GM18499 (cell line): ENCODE results near the gene CYP21A2.
"Not testable (repeated sequence)": the region's sequence is repeated elsewhere in the genome, so short reads cannot be mapped to it uniquely, and the experiment has no call there.

Source experiments
- ATAC-seq: cut with Tn5 transposase; IDR thresholded peaks from one replicate; pipeline ENCODE4 v1.9.1; 2021; ENCODE audit warnings: moderate number of reproducible peaks; ENCODE audit not compliant: insufficient read depth, unreplicated experiment

CYP21A2 gene

DNA sequence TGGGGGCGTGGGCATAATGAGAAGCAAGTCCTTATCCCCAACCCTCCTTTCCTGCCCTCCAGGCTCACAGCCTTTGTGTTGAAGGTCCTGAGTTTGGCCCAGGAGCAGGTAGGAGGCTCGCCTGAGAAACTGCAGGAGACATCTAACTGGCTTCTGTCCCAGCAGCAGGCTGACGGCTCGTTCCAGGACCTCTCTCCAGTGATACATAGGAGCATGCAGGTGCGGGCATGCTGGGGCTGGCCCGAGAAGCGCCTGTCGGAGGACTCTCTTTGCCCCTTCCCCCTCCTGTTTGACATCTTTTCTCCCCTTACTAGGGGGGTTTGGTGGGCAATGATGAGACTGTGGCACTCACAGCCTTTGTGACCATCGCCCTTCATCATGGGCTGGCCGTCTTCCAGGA lies 9.6 kb upstream of the CYP21A2 start:
- not testable (repeated sequence) for ATAC-seq

DNA sequence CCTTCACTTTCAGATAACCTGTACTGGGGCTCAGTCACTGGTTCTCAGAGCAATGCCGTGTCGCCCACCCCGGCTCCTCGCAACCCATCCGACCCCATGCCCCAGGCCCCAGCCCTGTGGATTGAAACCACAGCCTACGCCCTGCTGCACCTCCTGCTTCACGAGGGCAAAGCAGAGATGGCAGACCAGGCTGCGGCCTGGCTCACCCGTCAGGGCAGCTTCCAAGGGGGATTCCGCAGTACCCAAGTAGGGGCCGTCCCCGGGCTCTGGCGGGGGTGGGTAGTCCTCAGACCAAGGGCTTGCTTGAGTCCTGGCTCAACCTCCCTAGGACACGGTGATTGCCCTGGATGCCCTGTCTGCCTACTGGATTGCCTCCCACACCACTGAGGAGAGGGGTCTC lies 8.7 kb upstream of the CYP21A2 start:
- ATAC-seq, result not testable (repeated sequence)

DNA sequence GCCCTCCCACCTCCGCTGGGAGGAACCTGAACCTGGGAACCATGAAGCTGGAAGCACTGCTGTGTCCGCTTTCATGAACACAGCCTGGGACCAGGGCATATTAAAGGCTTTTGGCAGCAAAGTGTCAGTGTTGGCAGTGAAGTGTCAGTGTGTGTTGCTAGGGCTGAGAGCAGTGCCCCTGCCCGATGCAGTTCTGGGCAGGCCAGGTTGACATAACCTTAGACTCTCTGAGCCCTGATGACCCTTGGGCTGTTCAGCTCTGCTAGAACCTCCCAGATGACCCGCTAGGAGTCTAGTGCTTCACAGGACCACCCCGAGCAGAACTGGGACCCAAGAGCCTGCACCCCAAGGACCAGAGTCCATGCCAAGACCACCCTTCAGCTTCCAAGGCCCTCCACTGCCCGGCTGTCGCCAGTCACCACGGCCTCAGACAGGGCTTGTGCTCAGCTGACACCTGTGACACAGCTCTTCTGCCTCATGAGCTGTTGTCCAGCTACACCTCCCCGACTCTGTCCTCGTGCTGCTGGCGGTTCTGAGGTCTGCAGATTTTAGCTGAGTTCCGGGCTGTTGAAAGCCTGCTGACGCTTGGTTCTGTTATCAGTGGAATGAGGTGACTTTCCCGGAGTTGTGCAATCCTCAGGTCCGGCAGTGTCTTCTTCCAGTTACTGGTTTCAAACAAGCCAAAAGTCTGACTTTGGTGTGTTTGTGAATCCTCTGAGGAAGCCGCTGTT lies 2.8 kb upstream of the CYP21A2 start:
- not testable (repeated sequence) for ATAC-seq

DNA sequence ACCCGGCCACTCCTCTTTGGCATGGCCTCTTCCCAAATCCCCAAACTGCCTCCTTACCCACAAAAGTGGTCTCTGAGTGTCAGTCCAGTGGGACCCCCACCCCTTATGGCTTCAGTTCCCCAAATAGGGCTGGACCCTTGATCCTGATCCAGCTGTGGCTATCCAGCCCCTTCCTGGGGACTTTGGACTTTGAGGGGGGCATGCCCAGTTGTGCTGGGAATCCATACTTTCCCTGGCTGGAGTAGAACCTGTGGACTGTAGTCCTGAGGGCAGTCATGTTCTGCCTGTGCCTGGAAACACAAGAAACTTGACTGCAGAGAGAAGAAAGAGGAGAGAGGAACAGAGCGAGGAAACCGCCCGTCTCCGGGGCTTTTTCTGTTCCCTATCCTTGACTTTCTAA lies 1.1 kb upstream of the CYP21A2 start:
- not testable (repeated sequence) for ATAC-seq

DNA sequence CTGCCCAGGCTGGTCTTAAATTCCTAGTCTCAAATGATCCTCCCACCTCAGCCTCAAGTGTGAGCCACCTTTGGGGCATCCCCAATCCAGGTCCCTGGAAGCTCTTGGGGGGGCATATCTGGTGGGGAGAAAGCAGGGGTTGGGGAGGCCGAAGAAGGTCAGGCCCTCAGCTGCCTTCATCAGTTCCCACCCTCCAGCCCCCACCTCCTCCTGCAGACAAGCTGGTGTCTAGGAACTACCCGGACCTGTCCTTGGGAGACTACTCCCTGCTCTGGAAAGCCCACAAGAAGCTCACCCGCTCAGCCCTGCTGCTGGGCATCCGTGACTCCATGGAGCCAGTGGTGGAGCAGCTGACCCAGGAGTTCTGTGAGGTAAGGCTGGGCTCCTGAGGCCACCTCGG lies 663 bp downstream of the CYP21A2 start:
- not testable (repeated sequence) for ATAC-seq

DNA sequence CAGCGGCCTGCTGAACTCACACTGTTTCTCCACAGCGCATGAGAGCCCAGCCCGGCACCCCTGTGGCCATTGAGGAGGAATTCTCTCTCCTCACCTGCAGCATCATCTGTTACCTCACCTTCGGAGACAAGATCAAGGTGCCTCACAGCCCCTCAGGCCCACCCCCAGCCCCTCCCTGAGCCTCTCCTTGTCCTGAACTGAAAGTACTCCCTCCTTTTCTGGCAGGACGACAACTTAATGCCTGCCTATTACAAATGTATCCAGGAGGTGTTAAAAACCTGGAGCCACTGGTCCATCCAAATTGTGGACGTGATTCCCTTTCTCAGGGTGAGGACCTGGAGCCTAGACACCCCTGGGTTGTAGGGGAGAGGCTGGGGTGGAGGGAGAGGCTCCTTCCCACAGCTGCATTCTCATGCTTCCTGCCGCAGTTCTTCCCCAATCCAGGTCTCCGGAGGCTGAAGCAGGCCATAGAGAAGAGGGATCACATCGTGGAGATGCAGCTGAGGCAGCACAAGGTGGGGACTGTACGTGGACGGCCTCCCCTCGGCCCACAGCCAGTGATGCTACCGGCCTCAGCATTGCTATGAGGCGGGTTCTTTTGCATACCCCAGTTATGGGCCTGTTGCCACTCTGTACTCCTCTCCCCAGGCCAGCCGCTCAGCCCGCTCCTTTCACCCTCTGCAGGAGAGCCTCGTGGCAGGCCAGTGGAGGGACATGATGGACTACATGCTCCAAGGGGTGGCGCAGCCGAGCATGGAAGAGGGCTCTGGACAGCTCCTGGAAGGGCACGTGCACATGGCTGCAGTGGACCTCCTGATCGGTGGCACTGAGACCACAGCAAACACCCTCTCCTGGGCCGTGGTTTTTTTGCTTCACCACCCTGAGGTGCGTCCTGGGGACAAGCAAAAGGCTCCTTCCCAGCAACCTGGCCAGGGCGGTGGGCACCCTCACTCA lies 1.4 kb downstream of the CYP21A2 start:
- ATAC-seq, result not testable (repeated sequence)

DNA sequence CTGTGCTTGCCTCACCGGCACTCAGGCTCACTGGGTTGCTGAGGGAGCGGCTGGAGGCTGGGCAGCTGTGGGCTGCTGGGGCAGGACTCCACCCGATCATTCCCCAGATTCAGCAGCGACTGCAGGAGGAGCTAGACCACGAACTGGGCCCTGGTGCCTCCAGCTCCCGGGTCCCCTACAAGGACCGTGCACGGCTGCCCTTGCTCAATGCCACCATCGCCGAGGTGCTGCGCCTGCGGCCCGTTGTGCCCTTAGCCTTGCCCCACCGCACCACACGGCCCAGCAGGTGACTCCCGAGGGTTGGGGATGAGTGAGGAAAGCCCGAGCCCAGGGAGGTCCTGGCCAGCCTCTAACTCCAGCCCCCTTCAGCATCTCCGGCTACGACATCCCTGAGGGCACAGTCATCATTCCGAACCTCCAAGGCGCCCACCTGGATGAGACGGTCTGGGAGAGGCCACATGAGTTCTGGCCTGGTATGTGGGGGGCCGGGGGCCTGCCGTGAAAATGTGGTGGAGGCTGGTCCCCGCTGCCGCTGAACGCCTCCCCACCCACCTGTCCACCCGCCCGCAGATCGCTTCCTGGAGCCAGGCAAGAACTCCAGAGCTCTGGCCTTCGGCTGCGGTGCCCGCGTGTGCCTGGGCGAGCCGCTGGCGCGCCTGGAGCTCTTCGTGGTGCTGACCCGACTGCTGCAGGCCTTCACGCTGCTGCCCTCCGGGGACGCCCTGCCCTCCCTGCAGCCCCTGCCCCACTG lies 2.3 kb downstream of the CYP21A2 start:
- not testable (repeated sequence) for ATAC-seq

DNA sequence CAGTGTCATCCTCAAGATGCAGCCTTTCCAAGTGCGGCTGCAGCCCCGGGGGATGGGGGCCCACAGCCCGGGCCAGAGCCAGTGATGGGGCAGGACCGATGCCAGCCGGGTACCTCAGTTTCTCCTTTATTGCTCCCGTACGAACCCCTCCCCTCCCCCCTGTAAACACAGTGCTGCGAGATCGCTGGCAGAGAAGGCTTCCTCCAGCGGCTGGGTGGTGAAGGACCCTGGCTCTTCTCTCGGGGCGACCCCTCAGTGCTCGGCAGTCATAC lies 2.8 kb downstream of the CYP21A2 start:
- ATAC-seq, result not testable (repeated sequence)

DNA sequence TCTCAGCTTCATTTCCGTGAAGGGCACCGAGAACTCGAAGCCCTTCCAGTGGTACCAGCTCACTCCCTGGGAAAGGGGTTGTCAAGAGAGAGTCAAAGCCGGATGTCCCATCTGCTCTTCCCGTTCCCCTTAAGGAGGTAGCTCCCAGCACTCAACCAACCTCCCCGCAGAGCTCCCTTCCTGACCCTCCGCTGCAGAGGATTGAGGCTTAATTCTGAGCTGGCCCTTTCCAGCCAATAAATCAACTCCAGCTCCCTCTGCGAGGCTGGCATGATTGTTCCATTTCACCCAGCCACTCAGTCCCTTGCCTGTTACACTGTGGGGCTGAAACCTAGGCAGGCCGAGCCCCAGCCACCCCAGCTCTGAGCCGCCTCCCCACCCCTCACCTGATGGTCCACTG lies 3.2 kb downstream of the CYP21A2 start:
- not testable (repeated sequence) for ATAC-seq

DNA sequence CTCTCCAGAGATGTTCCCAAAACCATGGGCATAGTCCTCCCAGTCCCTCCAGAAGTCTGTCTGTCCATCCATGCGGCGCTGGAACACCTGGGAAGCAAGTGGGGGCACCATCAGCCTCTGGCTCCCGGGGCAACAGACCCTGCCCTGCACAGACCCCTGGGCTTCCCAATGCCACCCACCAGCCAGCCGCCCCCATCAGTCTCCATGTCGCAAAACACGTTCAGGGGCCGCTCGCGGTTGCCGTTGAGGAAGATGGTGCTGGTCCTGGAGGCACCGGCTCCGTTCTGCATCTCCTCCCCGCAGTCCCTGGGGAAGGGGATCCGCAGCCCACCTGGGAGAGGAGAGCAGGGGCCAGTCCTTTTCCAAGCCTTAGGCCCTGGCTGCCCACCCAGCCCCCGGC lies 4.1 kb downstream of the CYP21A2 start:
- not testable (repeated sequence) for ATAC-seq

DNA sequence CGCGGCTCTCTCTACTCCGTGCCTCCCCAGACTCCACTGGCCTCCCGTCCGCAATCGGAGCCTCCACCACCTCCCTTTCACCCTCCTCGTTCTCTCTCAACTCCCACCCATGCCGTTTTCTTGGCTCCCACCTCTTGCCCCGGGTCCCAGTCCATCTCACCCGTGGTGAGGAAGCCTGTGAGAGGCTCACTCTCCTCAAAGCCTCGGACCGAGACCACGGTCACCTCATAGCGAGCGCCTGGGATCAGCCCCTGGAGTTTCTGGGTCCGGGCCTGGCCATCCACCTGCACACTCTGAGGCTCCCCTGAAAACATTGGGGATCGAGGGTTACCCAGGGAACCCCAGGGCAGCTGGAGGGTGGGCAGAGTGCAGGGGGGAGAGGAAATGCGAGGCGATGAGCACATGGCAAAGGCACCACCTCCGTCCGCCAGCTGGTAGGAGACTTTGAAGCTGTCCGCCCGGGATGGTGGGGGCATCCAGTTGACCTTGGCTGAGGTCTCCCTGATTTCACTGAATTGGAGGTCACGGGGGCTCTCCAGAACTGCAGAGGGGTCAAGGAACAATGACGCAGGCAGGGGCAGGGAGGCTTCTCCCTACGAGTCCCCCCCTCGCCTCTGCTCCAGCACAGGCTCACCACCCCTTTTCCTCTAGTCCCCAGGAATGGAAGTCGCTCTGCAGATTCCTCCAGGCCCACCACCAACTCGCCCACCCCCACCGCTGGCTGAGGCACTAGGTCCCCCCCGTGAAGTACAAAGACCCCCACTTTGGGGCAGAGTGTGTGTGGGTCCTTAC lies 5.6 kb downstream of the CYP21A2 start:
- ATAC-seq, result not testable (repeated sequence)

DNA sequence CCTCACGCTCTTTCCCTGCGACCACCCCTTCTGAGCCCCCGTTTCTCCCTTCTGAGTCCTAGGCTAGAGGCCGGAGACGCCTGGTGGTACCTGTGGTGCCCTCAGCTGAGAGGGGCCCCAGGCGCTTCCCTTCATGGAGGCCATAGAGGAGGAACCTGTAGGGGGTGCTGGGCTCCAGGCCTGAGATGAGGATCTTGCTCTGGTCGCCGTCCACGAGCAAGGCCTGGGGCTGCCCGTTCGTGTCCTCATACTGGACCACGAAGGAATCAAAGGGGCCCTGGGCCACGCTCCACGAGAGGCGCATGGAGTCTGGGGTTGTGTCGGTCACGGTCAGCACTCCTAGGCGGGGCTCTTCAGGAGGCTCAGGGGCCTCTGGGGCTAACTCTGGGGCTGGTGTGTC lies 6.7 kb downstream of the CYP21A2 start:
- not testable (repeated sequence) for ATAC-seq

DNA sequence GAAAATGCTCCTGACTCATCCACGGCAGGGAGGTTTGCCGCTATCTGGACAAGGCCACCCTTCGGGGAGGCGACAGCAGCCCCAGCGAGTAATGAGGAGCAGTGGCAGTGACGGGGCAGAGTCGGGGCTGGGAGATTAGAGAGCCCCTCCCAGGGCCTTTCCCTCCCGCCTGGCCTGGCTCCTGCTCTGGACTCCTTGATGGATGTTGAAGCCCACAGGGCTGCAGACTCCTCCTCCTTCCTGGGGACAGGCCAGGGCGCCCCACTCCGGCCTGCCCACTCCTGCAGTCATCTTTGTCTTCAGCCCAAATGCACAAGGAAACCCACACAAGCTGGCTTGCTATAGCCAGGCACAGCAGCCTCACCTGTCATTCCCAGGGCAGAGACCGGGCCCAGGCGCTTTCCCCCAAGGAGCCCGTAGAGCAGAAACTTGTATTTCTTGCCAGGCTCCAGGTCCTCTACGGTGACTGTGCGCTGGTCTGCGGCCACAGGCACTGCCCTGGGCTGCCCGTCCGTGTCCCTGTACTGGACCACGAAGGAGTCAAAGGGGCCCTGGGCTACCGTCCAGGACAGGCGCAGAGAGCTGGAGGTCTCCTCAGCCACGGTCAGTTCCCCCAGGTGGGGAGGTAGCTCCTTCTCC lies 7.7 kb downstream of the CYP21A2 start:
- no peak for ATAC-seq

DNA sequence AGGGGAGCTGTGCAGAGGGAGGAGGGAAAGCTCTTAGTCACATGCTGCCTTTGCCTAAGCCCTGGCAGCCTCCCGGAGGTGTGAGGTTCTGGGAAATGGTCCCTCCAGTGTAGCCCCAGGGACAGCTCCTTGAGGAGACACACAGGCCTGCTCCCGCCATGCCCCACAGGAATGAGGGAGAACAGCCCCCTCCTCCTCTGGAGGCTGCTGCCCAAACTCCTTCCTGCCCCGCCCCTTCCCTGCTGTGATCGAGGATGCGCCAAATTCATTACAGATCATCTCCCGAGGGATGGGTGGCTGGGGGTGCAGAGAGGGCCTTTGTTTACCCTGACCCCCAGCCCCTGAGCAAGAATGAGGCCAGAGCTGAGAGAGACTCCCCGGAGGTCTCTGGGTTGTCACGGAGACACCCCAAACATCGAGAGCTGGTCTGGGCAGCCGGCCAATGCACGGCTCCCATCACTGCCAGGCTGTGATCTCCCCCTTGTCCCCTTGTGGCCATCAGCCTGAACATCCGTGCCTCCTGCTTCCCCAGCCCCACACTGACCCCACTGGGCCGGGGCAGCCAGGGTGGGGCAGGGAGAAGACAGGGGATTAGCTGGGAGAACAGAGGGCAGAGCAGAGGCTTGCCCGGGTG lies 8.4 kb downstream of the CYP21A2 start:
- ATAC-seq, result no peak

DNA sequence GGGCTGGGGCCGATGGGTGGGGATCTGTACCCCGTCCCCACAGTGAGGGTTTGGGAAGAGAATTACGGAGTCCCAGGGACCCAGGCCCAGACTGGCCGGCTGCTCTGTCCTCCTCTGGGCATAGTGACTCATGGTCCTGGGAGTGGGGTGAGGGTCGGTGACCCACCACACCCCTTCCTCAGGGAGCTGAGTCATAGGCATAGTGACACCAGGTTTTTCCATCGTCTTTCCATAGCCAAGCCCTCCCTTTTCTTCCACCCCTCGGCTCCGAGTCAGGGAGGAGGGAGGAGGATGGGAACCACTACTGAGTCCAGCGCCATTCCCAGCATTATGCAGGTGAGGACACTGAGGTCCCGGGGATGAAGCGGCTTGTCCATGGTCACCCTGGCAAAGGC lies 8.9 kb downstream of the CYP21A2 start:
- no peak for ATAC-seq

DNA sequence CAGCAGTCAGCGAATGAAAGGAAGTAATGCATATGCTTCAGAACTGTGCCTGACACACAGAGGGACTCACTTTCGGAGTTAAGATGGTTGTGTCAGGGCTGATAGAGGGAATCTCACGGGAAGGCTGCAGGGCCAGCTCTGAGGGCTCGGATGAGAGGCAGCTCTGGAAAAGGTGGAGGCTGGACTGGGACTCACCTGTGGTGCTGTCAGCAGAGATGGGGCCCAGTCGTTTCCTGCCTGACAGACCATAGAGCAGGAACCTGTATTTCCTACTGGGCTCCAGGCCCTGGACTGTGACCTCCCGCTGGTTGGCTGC lies 9.3 kb downstream of the CYP21A2 start:
- ATAC-seq, result no peak

DNA sequence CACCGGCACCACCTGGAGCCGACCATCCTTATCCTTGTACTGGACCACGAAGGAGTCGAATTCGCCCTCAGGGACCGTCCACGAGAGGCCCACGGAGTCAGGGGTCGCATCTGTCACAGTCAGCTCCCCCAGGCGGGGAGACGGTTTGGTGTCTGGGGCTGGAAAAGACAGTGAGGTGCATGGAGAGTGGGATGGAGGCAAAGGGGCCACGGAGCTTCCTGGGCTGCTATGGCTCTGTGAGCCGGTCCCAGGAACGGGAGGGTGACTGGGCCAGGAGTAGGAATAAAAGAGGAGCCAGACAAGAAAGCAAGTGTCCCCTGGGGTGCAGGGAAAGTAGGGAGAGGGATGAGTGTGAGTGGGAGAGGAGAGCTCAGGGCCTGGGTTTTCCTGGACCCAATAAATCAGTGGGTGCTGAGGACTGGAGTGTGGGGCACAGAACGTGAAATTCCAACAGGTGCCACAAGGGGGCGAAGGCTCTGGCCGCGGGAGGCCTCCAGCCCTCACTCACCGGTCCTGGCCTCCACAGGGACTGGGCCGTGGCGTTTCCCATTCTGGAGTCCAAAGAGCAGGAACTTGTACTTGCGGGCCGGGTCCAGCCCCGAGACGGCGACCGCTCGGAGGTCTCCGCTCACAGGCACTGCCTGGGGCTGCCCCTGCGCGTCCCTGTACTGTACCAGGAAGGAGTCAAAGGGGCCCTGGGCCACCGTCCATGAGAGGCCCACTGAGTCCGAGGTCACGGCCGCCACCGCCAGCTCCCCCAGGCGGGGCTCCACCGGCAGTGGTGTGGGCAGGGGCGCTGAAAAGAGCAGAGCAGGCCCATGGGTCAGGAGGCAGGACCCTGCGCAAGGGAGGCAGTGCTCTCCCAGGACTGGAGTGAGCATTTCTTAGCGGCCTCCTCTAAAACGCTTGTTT lies 9.9 kb downstream of the CYP21A2 start:
- ATAC-seq, result no peak

DNA sequence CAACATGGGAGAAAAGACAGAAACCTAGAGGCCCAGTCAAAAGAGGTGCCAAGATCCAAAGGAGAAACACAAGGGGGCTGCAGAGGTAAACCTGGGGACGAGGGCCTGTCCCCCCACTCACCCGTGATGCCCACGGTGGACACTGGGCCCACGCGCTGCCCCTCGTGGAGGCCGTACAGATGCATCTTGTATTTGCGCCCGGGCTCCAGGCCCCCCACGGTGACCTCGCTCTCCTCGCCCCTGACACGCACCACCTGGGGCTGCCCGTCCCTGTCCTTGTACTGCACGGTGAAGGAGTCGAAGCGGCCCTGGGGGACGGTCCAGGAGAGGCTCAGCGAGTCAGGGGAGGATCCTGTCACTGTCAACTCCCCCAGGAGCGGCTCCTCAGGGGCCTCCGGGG lies 10.9 kb downstream of the CYP21A2 start:
- not testable (repeated sequence) for ATAC-seq
